Fibroblast of mammary gland (primary cell): Measurements from ENCODE around the gene C19orf38.
"Not testable (repeated sequence)": the region's sequence is repeated elsewhere in the genome, so short reads cannot be mapped to it uniquely, and the experiment has no call there.

Experiments
- DNase-seq: peaks from one replicate; pipeline ENCODE4 v3.0.0-alpha.2; 2010; ENCODE audit warnings: low read depth
- H3K4me3 ChIP-seq: 2 replicates; pipeline ENCODE4 v1.5.1; 2011; ENCODE audit warnings: low read depth, mild to moderate bottlenecking, low read length, moderate library complexity; ENCODE audit not compliant: control insufficient read depth
- TF ChIP-seq, protein P1 (sequence below): conservative IDR thresholded peaks from 2 replicates; pipeline ENCODE4 v1.5.1; 2011; ENCODE audit warnings: low read depth, low read length, inconsistent platforms; ENCODE audit not compliant: control insufficient read depth, insufficient read depth

C19orf38 gene

DNA sequence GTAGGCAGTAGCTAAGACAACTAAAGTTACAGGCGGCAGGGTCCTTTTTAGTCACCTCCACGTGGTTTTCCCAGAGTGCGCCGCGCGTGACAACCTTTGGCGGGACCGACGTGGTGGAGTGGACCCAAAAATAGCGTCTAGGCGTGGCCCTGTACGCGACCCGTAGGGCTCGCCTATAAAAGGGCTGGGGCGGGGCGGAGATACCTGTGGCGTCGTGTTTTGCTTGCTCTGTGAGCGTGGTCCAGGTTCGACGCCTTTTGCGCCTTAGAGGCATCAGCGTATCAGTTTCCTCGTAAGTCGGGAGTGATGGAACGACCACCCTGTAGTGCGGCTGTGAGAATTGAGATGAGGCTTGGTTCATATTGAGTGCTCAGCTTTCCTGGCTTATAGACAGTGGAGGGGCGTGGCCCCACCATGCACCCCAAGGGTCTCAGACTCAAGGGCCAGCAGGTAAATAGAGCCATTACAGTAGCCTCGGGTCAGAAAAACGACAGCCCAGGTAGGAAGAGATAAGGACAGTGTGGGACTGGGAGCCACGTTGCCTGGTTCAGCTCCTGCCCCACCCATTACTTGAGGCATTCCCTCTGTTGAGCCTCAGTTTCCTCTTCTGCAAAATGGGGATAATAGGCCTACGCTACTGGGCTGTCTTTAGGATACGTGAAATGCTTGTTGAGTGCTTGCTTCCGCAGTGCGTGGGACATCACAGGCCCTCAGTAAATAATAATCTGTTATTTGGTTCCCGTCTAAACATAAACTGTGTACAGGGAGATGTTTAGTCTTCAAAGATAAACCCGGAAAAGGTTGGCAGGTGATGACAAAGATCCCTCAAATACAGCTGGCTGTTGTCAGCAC, 11.5 kb upstream of the C19orf38 start:
- peak overlapping the region; percentile 57 for H3K4me3 ChIP-seq
- peak; percentile 84 for DNase-seq
- TF ChIP-seq, protein P1, sequence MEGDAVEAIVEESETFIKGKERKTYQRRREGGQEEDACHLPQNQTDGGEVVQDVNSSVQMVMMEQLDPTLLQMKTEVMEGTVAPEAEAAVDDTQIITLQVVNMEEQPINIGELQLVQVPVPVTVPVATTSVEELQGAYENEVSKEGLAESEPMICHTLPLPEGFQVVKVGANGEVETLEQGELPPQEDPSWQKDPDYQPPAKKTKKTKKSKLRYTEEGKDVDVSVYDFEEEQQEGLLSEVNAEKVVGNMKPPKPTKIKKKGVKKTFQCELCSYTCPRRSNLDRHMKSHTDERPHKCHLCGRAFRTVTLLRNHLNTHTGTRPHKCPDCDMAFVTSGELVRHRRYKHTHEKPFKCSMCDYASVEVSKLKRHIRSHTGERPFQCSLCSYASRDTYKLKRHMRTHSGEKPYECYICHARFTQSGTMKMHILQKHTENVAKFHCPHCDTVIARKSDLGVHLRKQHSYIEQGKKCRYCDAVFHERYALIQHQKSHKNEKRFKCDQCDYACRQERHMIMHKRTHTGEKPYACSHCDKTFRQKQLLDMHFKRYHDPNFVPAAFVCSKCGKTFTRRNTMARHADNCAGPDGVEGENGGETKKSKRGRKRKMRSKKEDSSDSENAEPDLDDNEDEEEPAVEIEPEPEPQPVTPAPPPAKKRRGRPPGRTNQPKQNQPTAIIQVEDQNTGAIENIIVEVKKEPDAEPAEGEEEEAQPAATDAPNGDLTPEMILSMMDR: no peak

DNA sequence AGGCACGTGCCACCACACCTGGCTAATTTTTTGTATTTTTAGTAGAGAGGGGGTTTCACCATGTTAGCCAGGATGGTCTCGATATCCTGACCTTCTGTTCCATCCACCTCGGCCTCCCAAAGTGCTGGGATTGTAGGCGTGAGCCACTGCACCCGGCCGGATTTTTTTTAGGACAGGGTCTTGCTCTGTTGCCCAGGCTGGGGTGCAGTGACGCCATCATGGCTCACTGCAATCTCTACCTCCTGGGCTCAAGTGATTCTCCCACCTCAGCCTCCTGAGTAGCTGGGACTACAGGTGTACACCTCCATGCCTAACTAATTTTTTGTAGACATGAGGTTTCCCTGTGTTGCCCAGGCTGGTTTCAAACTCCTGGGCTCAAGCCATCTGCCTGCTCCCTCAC, 10.6 kb upstream of the C19orf38 start:
- not testable (repeated sequence) for DNase-seq, H3K4me3 ChIP-seq

DNA sequence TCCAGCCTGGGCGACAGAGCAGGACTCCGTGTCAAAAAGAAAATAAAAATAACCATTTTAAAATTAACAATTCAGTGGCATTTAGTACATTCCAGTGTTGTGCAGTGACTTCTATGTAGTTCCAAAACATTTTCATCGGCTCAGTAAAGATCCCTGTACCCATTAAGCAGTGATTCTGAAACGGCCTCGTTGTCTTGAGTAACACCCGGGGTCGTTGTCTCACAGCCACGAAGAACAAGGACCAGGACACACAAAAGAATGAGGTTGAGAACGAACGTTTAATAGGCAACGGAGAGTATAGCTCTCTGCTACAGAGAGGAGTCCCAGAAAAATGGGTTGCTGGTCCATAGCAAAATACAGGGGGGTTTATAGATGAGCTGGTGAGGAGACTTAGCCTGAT, 9.8 kb upstream of the C19orf38 start:
- no peak for DNase-seq
- no peak overlapping the region for H3K4me3 ChIP-seq
- TF ChIP-seq, protein P1: no peak

DNA sequence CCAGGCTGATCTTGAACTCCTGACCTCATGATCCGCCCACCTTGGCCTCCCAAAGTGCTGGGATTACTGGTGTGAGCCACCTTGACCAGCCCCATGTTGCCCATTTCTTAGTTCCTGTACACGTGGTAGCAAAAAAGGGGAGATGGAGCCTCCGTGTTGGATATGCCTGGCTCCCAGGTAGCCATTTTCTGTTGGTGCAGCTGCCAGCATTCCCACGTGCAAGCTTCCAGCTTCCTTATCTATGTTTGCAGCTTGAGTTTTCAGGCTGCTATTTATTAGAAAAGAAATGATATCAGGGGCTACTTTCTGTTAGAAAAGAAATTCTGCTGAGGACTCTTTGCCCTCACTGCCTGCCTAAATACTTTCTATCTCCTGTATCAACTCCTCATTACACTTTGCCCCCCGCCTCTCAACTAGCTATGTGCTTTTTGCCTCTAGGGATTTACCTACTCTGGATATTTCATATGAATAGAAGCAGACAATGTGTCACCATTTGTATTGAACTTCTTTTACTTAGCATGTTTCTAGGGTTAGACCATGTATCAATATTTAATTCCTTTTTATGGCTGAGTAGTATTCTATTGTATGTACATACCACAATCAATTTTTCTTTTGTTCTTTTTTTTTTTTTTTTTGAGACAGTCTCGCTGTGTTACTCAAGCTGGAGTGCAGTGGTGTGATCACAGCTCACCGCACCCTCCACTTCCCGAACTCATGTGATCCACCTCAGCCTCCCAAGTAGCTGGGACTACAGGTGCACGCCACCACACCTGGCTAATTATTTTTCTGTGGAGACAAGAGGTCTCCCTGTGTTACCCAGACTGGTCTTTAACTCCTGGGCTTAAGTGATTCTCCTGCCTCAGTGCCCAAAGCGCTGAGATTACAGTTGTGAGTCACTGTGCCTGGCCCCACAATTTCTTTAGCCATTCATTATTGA, 8.8 kb upstream of the C19orf38 start:
- TF ChIP-seq, protein P1: no peak

DNA sequence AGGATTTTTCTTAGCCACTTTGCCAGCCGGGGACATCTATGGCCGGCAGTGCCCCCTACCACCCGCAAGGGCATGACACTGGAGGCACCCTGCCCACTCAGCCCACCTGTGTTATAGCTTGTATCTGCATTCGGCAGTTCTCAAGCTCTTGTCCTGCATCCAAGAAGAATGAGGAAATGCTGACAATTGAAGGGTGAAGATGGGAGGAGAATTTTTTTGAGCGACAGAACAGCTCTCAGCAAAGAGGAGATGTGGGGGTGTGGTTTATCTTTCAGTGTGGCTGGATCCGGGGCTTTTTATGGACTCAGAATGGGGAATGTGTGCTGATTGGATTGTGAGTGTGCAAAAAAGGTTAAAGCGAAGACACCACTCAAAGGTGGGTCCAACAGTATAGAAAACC, 5.4 kb upstream of the C19orf38 start:
- no peak for DNase-seq
- no peak overlapping the region for H3K4me3 ChIP-seq
- TF ChIP-seq, protein P1: no peak

More for the DNA sequence above, 8.8 kb upstream of the C19orf38 start:
- H3K4me3 ChIP-seq: no peak overlapping the region
- DNase-seq: no peak

DNA sequence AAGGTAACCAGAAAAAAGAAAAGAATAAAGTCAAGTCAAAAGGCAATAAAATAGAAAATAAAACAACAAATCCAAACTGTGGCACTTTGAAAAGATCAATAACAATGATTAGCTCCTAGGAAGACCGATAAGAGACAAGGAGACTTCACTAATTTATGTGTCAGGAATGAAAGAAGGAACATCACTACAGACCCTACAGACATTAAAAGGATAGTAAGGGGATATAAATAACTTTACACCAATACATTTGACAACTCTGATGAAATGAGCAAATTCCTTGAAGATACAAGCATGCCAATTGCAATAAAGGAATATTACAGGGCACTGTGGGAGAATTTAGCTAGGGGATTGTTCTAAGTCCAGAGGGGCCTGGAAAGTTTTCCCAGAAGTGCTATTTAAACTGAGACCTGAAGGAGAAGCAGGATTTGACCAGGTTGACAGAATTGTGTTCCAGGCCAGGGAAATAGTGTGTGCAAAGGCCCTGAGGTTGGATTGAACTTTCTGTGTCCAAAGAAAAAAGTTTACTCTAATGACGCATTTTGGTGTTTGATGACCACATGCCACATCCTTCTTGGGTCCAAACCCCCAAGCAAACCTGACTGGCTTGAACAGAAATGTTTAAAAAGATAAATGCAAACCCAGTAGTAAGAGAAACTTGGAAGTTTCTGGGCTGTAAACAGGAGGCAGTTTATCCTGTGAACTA, 1.6 kb upstream of the C19orf38 start:
- no peak for DNase-seq
- H3K4me3 ChIP-seq: no peak overlapping the region
- TF ChIP-seq, protein P1: no peak
